ENCODE results near the gene NTRK2.

- no peak for TF ChIP-seq TAF1 (IDR thresholded peaks at IDR 0.05; ENCODE audit: borderline replicate concordance, low read depth, low read length)
- TF ChIP-seq POLR2A (IDR thresholded peaks at IDR 0.05; ENCODE audit: low read depth, low read length), result no peak
Measured at GRCh38 chr9:84681516-84682285, 12.2 kb downstream of the NTRK2 start.

All from GM12892 (cell line).